Measurements from ENCODE around the gene TMEM171. TPM values are rescaled to one million over a fixed set of nuclear protein-coding genes. Genes with fewer than 3 reads are reported as not detected.
A peak's percentile ranks its signal among the peaks of the same experiment; 100 is the strongest.

Gene TMEM171
- total and polyA plus RNA-seq, 9 donors, result 0.10 to 0.42 TPM; not detected in 7

- TF ChIP-seq EP300 (IDR thresholded peaks at IDR 0.05) (no peak), POLR2A (IDR thresholded peaks at IDR 0.05) (no peak)
- TF ChIP-seq, protein P1, sequence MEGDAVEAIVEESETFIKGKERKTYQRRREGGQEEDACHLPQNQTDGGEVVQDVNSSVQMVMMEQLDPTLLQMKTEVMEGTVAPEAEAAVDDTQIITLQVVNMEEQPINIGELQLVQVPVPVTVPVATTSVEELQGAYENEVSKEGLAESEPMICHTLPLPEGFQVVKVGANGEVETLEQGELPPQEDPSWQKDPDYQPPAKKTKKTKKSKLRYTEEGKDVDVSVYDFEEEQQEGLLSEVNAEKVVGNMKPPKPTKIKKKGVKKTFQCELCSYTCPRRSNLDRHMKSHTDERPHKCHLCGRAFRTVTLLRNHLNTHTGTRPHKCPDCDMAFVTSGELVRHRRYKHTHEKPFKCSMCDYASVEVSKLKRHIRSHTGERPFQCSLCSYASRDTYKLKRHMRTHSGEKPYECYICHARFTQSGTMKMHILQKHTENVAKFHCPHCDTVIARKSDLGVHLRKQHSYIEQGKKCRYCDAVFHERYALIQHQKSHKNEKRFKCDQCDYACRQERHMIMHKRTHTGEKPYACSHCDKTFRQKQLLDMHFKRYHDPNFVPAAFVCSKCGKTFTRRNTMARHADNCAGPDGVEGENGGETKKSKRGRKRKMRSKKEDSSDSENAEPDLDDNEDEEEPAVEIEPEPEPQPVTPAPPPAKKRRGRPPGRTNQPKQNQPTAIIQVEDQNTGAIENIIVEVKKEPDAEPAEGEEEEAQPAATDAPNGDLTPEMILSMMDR (IDR thresholded peaks at IDR 0.05), result no peak
- Histone ChIP-seq H3K36me3 (no peaks in the 10 kb centered on the region), H3K4me3 (no peak overlapping the region), H3K27me3 (no peaks in the 10 kb centered on the region), H3K27ac (peak overlapping the region in 1 of 2 donors; percentile 16), H3K9me3 (no peaks in the 10 kb centered on the region), H3K4me1 (ENCODE audit: insufficient read depth) (peaks cover 4% of the 10 kb centered on the region)
- intact Hi-C loops (cut with DNase I), result no loop called here
- WGBS, 3 donors, result 31 to 36% (median 32%) methylated on average over 8 of the region's 8 CpGs
- peak in 1 of 5 donors; percentile 19 for DNase-seq
Measured at GRCh38 chr5:73174100-73174815, 53.9 kb downstream of the TMEM171 start.

- Histone ChIP-seq H3K27ac (no peak overlapping the region), H3K4me3 (no peak overlapping the region), H3K4me1 (ENCODE audit: insufficient read depth) (peaks cover 4% of the 10 kb centered on the region), H3K36me3 (no peaks in the 10 kb centered on the region), H3K9me3 (no peaks in the 10 kb centered on the region), H3K27me3 (no peaks in the 10 kb centered on the region)
- intact Hi-C loops (cut with DNase I), result no loop called here
- no peak for DNase-seq
- WGBS, 3 donors, result 79 to 84% (median 83%) methylated on average over 2 of the region's 2 CpGs
- TF ChIP-seq, protein P1 (IDR thresholded peaks at IDR 0.05), result no peak
- TF ChIP-seq POLR2A (IDR thresholded peaks at IDR 0.05), result no peak
- TF ChIP-seq EP300 (IDR thresholded peaks at IDR 0.05), result no peak
Measured at GRCh38 chr5:73176250-73176649, 55.9 kb downstream of the TMEM171 start.

- H3K4me3 ChIP-seq, result no peak overlapping the region
- H3K36me3 ChIP-seq, result no peaks in the 10 kb centered on the region
- no peaks in the 10 kb centered on the region for H3K9me3 ChIP-seq
- no peaks in the 10 kb centered on the region for H3K27me3 ChIP-seq
- WGBS, 3 donors, result 90 to 94% (median 91%) methylated on average over 5 of the region's 5 CpGs
- TF ChIP-seq EP300 (IDR thresholded peaks at IDR 0.05), result no peak
- TF ChIP-seq, protein P1 (IDR thresholded peaks at IDR 0.05), result no peak
- no peak for TF ChIP-seq POLR2A (IDR thresholded peaks at IDR 0.05)
- H3K27ac ChIP-seq, result no peak overlapping the region
- DNase-seq, result no peak
- H3K4me1 ChIP-seq (ENCODE audit: insufficient read depth), result peaks cover 4% of the 10 kb centered on the region
- intact Hi-C loops (cut with DNase I), result no loop called here
Measured at GRCh38 chr5:73178265-73178664, 57.9 kb downstream of the TMEM171 start.

DNA sequence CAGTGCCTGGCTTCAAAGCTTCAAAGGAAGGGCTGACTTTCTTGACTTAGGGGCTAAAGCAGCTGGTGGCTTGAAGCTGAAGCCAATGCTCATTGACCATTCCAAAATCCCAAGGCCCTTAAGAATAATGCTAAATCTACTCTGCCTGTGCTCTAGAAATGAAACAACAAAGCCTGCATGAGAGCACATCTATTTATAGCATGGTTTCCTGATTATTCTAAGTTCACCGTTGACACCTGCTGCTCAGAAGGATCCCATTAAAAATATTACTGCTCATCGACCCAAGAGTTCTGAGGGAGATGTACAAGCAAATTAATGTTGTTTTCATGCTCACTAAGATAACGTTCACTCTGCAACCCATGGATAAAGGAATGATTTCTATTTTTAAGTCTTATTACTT, 59.4 kb downstream of the TMEM171 start:
- intact Hi-C loops (cut with DNase I), result no loop called here
- TF ChIP-seq EP300 (IDR thresholded peaks at IDR 0.05) (no peak), POLR2A (IDR thresholded peaks at IDR 0.05) (no peak)
- TF ChIP-seq, protein P1 (IDR thresholded peaks at IDR 0.05), result no peak
- H3K27me3 ChIP-seq, result no peaks in the 10 kb centered on the region
- no peaks in the 10 kb centered on the region for H3K36me3 ChIP-seq
- H3K9me3 ChIP-seq, result no peaks in the 10 kb centered on the region
- peaks cover 1% of the 10 kb centered on the region for H3K4me1 ChIP-seq (ENCODE audit: insufficient read depth)
- WGBS, 3 donors, result 35 to 59% (median 37%) methylated on average over 3 of the region's 3 CpGs
- DNase-seq, result no peak
- no peak overlapping the region for H3K27ac ChIP-seq
- H3K4me3 ChIP-seq, result no peak overlapping the region

Measured in ovary (tissue), 9 donors.